A549 (cell line): ENCODE results near the gene GRK5.

Experiments used
- CHD2 ChIP-seq: fragments of 150-350 bp; IDR thresholded peaks from 2 replicates; pipeline ENCODE4 v1.6.1; 2014; ENCODE audit warnings: low read length; ENCODE audit not compliant: partially characterized antibody
- MAFK ChIP-seq: fragments of 450-650 bp; IDR thresholded peaks from 2 replicates; pipeline ENCODE4 v1.6.1; 2014; ENCODE audit not compliant: partially characterized antibody
- NR3C1 ChIP-seq: fragments of >200 bp; sonication (Bioruptor Twin); formaldehyde crosslinking; IDR thresholded peaks from 3 replicates; pipeline ENCODE4 v1.6.1; 2017
- POLR2A ChIP-seq: IDR thresholded peaks from 2 replicates; pipeline ENCODE4 v1.6.1; 2012; ENCODE audit warnings: mild to moderate bottlenecking, low read length
- RAD21 ChIP-seq, 2 experiments: fragments of >200 bp in 1 of 2; sonication (Bioruptor Twin) in 1 of 2; formaldehyde crosslinking in 1 of 2; IDR thresholded peaks in 1 of 2; conservative IDR thresholded peaks in 1 of 2; 2 replicates in 1 of 2; 3 replicates in 1 of 2; pipeline ENCODE4 v1.6.1; 2012 to 2018; ENCODE audit warnings: inconsistent platforms in 1 of 2
- ZSCAN20 ChIP-seq: fragments of 250-450 bp; sonication (Bioruptor Pico); IDR thresholded peaks from 2 replicates; pipeline ENCODE4 v1.8.0; 2022; ENCODE audit warnings: mild to moderate bottlenecking, moderate library complexity
- TF ChIP-seq, protein P1 (sequence below): fragments of >200 bp; sonication (Bioruptor Twin); formaldehyde crosslinking; IDR thresholded peaks from 3 replicates; pipeline ENCODE4 v1.5.1; 2016
- TF ChIP-seq, protein P2 (sequence below): IDR thresholded peaks from 2 replicates; pipeline ENCODE4 v1.6.1; 2012
- TF ChIP-seq, protein P3 (sequence below): fragments of 150-350 bp; IDR thresholded peaks from 2 replicates; pipeline ENCODE4 v1.6.1; 2014; ENCODE audit warnings: low read depth, mild to moderate bottlenecking, low read length

DNA sequence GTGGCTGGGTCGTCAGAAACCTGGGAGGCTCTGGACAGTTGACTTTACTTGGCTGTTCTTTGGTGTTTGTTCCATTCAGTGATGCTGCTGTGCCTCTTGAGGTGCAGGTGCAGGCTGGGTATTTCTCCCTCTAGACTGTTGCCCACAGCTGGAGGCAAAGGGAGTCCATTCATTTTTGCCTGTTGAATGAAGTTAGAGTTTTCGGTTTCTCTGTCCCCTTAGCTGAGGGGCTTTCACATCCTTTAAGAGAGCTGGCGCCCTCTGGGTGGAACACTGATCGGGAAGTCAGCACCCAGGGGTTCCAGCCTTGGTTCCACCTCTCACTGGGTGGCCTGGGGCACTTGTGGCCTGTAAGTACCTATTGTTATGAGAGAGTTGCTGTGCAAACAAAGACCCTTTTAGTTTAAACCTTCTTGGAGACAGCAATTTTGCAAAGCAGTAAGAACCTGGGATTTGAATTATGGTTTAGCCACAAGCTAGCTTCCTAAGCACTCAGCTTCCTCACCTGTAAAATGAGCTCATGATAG, 67.2 kb downstream of the GRK5 start:
- TF ChIP-seq CHD2: no peak
- TF ChIP-seq, protein P1, sequence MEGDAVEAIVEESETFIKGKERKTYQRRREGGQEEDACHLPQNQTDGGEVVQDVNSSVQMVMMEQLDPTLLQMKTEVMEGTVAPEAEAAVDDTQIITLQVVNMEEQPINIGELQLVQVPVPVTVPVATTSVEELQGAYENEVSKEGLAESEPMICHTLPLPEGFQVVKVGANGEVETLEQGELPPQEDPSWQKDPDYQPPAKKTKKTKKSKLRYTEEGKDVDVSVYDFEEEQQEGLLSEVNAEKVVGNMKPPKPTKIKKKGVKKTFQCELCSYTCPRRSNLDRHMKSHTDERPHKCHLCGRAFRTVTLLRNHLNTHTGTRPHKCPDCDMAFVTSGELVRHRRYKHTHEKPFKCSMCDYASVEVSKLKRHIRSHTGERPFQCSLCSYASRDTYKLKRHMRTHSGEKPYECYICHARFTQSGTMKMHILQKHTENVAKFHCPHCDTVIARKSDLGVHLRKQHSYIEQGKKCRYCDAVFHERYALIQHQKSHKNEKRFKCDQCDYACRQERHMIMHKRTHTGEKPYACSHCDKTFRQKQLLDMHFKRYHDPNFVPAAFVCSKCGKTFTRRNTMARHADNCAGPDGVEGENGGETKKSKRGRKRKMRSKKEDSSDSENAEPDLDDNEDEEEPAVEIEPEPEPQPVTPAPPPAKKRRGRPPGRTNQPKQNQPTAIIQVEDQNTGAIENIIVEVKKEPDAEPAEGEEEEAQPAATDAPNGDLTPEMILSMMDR: no peak
- TF ChIP-seq POLR2A: no peak
- TF ChIP-seq, protein P2, sequence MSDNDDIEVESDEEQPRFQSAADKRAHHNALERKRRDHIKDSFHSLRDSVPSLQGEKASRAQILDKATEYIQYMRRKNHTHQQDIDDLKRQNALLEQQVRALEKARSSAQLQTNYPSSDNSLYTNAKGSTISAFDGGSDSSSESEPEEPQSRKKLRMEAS: no peak
- no peak for TF ChIP-seq ZSCAN20 (CRISPR knock-in tag)
- TF ChIP-seq NR3C1: no peak
- TF ChIP-seq MAFK: no peak
- TF ChIP-seq, protein P3, sequence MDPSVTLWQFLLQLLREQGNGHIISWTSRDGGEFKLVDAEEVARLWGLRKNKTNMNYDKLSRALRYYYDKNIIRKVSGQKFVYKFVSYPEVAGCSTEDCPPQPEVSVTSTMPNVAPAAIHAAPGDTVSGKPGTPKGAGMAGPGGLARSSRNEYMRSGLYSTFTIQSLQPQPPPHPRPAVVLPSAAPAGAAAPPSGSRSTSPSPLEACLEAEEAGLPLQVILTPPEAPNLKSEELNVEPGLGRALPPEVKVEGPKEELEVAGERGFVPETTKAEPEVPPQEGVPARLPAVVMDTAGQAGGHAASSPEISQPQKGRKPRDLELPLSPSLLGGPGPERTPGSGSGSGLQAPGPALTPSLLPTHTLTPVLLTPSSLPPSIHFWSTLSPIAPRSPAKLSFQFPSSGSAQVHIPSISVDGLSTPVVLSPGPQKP: no peak
- TF ChIP-seq RAD21 (conservative IDR thresholded peaks at IDR 0.05 in 1 of 2, IDR thresholded peaks at IDR 0.05 in 1 of 2): no peak
